GM18861 (cell line): Measurements from ENCODE around the gene GLIS1.

Source experiments
- ATAC-seq: cut with Tn5 transposase; IDR thresholded peaks from one replicate; pipeline ENCODE4 v1.9.1; 2021; ENCODE audit not compliant: unreplicated experiment

Gene GLIS1

GRCh38 chr1:53600561-53600960, 138.4 kb downstream of the GLIS1 start:
- ATAC-seq, result no peak

GRCh38 chr1:53600001-53600400, 139.0 kb downstream of the GLIS1 start:
- no peak for ATAC-seq

- no peak for ATAC-seq
Measured at GRCh38 chr1:53599481-53599880, 139.5 kb downstream of the GLIS1 start.

GRCh38 chr1:53598966-53599365, 140.0 kb downstream of the GLIS1 start:
- ATAC-seq, result no peak

GRCh38 chr1:53595906-53596305, 143.1 kb downstream of the GLIS1 start:
- ATAC-seq, result no peak

GRCh38 chr1:53594391-53595180, 144.4 kb downstream of the GLIS1 start:
- ATAC-seq, result no peak

- no peak for ATAC-seq
Measured at GRCh38 chr1:53593758-53594380, 145.1 kb downstream of the GLIS1 start.

GRCh38 chr1:53592985-53593757, 145.8 kb downstream of the GLIS1 start:
- no peak for ATAC-seq

- no peak for ATAC-seq
Measured at GRCh38 chr1:53592521-53592982, 146.4 kb downstream of the GLIS1 start.

GRCh38 chr1:53591924-53592323, 147.0 kb downstream of the GLIS1 start:
- no peak for ATAC-seq

- no peak for ATAC-seq
Measured at GRCh38 chr1:53590531-53591515, 148.1 kb downstream of the GLIS1 start.

GRCh38 chr1:53590104-53590503, 148.9 kb downstream of the GLIS1 start:
- ATAC-seq, result no peak

GRCh38 chr1:53589043-53589887, 149.7 kb downstream of the GLIS1 start:
- ATAC-seq, result no peak

- no peak for ATAC-seq
Measured at GRCh38 chr1:53588053-53588779, 150.7 kb downstream of the GLIS1 start.

GRCh38 chr1:53587252-53587988, 151.5 kb downstream of the GLIS1 start:
- ATAC-seq, result no peak

GRCh38 chr1:53586765-53587164, 152.2 kb downstream of the GLIS1 start:
- no peak for ATAC-seq

GRCh38 chr1:53585565-53585964, 153.4 kb downstream of the GLIS1 start:
- no peak for ATAC-seq

GRCh38 chr1:53585129-53585528, 153.8 kb downstream of the GLIS1 start:
- ATAC-seq, result no peak
